ENCODE data around the gene SPINK8. TPM values are rescaled to one million over a fixed set of nuclear protein-coding genes. Genes with fewer than 3 reads are reported as not detected.
A peak's percentile ranks its signal among the peaks of the same experiment; 100 is the strongest.

Gene SPINK8
- total RNA-seq, 1 experiment from 2014 or later = not detected

DNA sequence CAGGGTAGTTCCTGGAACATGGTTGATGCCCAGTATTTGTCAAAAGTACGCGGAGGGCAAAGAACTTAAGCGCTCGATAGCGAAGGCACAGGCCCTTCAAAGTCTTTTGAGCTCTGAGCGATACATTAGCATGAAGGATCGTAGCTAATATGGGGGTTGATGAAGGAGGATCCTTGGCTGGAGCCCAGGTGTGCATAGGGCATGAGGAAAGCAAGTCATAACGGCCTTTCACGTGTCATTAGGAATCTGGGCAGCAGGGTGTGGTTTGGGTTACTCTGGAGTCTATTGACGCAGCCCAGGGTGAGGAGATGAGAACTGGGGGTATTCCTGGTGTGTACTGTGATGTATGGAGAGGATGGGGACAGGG lies 31.7 kb downstream of the SPINK8 start:
- Histone ChIP-seq H3K27me3 (ENCODE audit: control insufficient read depth, insufficient read depth, low read length) (no peaks in the 10 kb centered on the region), H3K4me3 (ENCODE audit: insufficient read depth, low read depth, low read length) (peak overlapping the region; percentile 72), H3K36me3 (replicated peaks; ENCODE audit: control insufficient read depth, insufficient read depth, low read length) (peaks cover 6% of the 10 kb centered on the region)
- peak; percentile 50 for DNase-seq

DNA sequence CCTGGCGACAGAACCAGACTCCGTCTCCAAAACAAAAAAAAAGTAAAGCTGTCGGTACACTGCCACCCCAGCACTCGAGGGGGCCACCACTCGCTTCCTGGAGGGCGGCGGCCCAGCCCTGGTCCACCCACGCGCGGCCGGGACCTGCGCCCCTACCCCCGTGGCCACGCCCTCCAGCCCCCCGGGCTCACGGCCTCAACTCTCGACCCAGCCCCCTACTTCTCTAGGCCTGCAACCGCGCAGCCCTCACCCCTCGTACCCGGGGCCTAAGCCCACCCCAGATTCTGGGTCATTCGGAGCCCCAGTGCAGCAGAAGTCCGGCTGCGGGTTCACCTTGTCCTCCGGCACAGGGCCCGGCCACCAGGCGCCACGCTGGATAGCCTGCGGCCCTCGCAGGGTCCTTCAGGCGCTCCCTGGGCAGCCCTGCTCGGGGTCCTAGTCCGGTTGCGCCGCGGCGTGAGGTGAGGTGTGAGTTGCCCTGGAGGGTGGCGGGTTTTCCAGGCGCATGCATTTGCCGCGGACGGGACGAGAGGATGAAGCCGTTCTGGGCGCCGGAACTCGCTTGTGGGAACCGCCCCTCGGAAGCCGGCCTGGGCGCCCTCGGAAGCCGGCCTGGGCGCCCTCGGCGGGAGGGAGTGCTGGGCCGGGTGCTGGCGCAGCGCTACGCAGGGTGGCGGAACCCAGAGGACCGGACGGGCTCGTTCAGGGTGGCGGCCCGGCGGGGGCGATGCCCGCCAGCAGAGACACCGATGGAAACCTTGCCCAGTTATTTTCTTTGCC lies 32.3 kb downstream of the SPINK8 start, which contains the start of gene NME6:
Gene NME6, minus strand, starts transcription at position 348 of the 780 bp plus-strand sequence.
- peak within 1 kb of the TSS; percentile 72 for H3K4me3 ChIP-seq (ENCODE audit: insufficient read depth, low read depth, low read length)
- no peaks in the 10 kb centered on the region for H3K27me3 ChIP-seq (ENCODE audit: control insufficient read depth, insufficient read depth, low read length)
- H3K36me3 ChIP-seq (replicated peaks; ENCODE audit: control insufficient read depth, insufficient read depth, low read length) = peaks cover 6% of the 10 kb centered on the region
- DNase-seq = peak; percentile 95

- DNase-seq = no peak
- H3K27me3 ChIP-seq (ENCODE audit: control insufficient read depth, insufficient read depth, low read length) = no peaks in the 10 kb centered on the region
Observed at GRCh38 chr3:48299746-48300712, 33.4 kb downstream of the SPINK8 start.

GRCh38 chr3:48297111-48297810 lies 36.2 kb downstream of the SPINK8 start:
- Histone ChIP-seq H3K27me3 (ENCODE audit: control insufficient read depth, insufficient read depth, low read length) (no peaks in the 10 kb centered on the region), H3K4me3 (ENCODE audit: insufficient read depth, low read depth, low read length) (no peak overlapping the region), H3K36me3 (replicated peaks; ENCODE audit: control insufficient read depth, insufficient read depth, low read length) (peaks cover 16% of the 10 kb centered on the region)
- DNase-seq = no peak

More at GRCh38 chr3:48299746-48300712, 33.4 kb downstream of the SPINK8 start:
- peaks cover 10% of the 10 kb centered on the region for H3K36me3 ChIP-seq (replicated peaks; ENCODE audit: control insufficient read depth, insufficient read depth, low read length)
- peak overlapping the region; percentile 72 for H3K4me3 ChIP-seq (ENCODE audit: insufficient read depth, low read depth, low read length)

DNA sequence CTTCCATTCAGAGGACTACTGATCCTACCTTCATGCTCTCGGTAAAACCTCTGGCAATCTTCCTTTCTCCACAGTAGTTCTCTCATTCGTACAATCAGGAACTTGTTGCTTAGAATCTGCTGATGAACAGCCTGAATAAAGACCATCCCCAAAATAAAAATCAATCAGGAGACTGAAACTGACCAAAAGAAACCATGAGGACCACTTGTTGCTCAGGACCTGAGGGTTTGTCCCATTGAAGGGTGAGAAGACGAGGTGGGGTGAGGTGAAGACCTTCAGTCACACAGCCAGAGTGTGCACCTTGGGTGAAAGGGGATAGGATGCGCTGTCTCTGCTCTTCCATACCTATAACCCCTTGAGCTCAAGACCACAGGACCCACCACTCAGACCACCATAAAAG lies 36.8 kb downstream of the SPINK8 start:
- DNase-seq = no peak
- peaks cover 16% of the 10 kb centered on the region for H3K36me3 ChIP-seq (replicated peaks; ENCODE audit: control insufficient read depth, insufficient read depth, low read length)
- H3K4me3 ChIP-seq (ENCODE audit: insufficient read depth, low read depth, low read length) = no peak overlapping the region
- no peaks in the 10 kb centered on the region for H3K27me3 ChIP-seq (ENCODE audit: control insufficient read depth, insufficient read depth, low read length)

DNA sequence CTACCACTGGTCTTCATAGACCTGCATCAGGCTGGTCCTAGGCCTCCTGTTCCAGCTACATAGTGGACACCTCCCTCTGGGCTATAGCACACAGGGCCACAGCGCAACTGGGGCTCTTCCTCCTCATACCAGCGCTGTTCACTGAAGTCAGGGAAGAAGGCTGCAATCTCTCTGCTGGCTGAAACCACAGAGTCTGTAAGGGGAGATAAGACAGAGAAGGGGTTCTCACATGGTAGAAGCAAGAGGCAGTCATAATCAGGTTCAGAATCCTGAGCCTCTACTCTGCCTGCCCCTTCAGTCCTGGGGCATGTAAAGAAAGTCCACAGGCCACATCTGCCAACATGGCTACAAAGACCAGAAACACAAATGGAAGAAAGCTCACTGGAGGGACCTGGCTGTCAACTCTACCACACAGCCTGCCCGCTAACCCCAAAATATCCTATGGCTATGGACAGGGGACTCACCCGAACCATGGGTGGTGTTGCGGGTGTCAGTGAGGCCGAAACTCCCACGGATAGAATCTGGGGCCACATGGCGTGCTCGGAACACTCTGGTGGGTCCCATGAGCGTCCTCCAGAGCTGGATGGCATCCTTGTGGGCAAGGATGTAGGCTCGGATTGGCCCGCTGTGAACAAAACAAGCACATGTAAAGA lies 38.7 kb downstream of the SPINK8 start:
- Histone ChIP-seq H3K36me3 (replicated peaks; ENCODE audit: control insufficient read depth, insufficient read depth, low read length) (peaks cover 16% of the 10 kb centered on the region), H3K4me3 (ENCODE audit: insufficient read depth, low read depth, low read length) (no peak overlapping the region), H3K27me3 (ENCODE audit: control insufficient read depth, insufficient read depth, low read length) (no peaks in the 10 kb centered on the region)
- DNase-seq = no peak

GRCh38 chr3:48289659-48290058 lies 43.8 kb downstream of the SPINK8 start:
- Histone ChIP-seq H3K36me3 (replicated peaks; ENCODE audit: control insufficient read depth, insufficient read depth, low read length) (peaks cover 5% of the 10 kb centered on the region), H3K27me3 (ENCODE audit: control insufficient read depth, insufficient read depth, low read length) (no peaks in the 10 kb centered on the region), H3K4me3 (ENCODE audit: insufficient read depth, low read depth, low read length) (no peak overlapping the region)
- no peak for DNase-seq

- no peak for DNase-seq
- Histone ChIP-seq H3K27me3 (ENCODE audit: control insufficient read depth, insufficient read depth, low read length) (no peaks in the 10 kb centered on the region), H3K36me3 (replicated peaks; ENCODE audit: control insufficient read depth, insufficient read depth, low read length) (no peaks in the 10 kb centered on the region; the same call in 1 of the 2 replicates), H3K4me3 (ENCODE audit: insufficient read depth, low read depth, low read length) (no peak overlapping the region)
Observed at GRCh38 chr3:48287034-48287433, 46.4 kb downstream of the SPINK8 start.

- DNase-seq = no peak
- H3K27me3 ChIP-seq (ENCODE audit: control insufficient read depth, insufficient read depth, low read length) = no peaks in the 10 kb centered on the region
- H3K4me3 ChIP-seq (ENCODE audit: insufficient read depth, low read depth, low read length) = no peak overlapping the region
- H3K36me3 ChIP-seq (replicated peaks; ENCODE audit: control insufficient read depth, insufficient read depth, low read length) = no peaks in the 10 kb centered on the region; the same call in 1 of the 2 replicates
Observed at GRCh38 chr3:48286308-48286707, 47.2 kb downstream of the SPINK8 start.

GRCh38 chr3:48285675-48286074 lies 47.8 kb downstream of the SPINK8 start:
- no peak for DNase-seq
- Histone ChIP-seq H3K27me3 (ENCODE audit: control insufficient read depth, insufficient read depth, low read length) (no peaks in the 10 kb centered on the region), H3K4me3 (ENCODE audit: insufficient read depth, low read depth, low read length) (no peak overlapping the region), H3K36me3 (replicated peaks; ENCODE audit: control insufficient read depth, insufficient read depth, low read length) (no peaks in the 10 kb centered on the region; the same call in 1 of the 2 replicates)

- no peaks in the 10 kb centered on the region for H3K27me3 ChIP-seq (ENCODE audit: control insufficient read depth, insufficient read depth, low read length)
- no peak for DNase-seq
- no peaks in the 10 kb centered on the region; the same call in 1 of the 2 replicates for H3K36me3 ChIP-seq (replicated peaks; ENCODE audit: control insufficient read depth, insufficient read depth, low read length)
- no peak overlapping the region for H3K4me3 ChIP-seq (ENCODE audit: insufficient read depth, low read depth, low read length)
Observed at GRCh38 chr3:48285132-48285531, 48.3 kb downstream of the SPINK8 start.

- no peak overlapping the region for H3K4me3 ChIP-seq (ENCODE audit: insufficient read depth, low read depth, low read length)
- H3K36me3 ChIP-seq (replicated peaks; ENCODE audit: control insufficient read depth, insufficient read depth, low read length) = no peaks in the 10 kb centered on the region; the same call in 1 of the 2 replicates
- DNase-seq = no peak
- no peaks in the 10 kb centered on the region for H3K27me3 ChIP-seq (ENCODE audit: control insufficient read depth, insufficient read depth, low read length)
Observed at GRCh38 chr3:48280881-48281280, 52.6 kb downstream of the SPINK8 start.

- no peaks in the 10 kb centered on the region for H3K27me3 ChIP-seq (ENCODE audit: control insufficient read depth, insufficient read depth, low read length)
- DNase-seq = peak; percentile 37
- H3K36me3 ChIP-seq (replicated peaks; ENCODE audit: control insufficient read depth, insufficient read depth, low read length) = no peaks in the 10 kb centered on the region; the same call in 1 of the 2 replicates
- no peak overlapping the region for H3K4me3 ChIP-seq (ENCODE audit: insufficient read depth, low read depth, low read length)
Observed at GRCh38 chr3:48278884-48279559, 54.4 kb downstream of the SPINK8 start.

Data from H7 (cell line).